ENCODE results near the gene AUTS2. TPM values are rescaled to one million over a fixed set of nuclear protein-coding genes. Genes with fewer than 3 reads are reported as not detected.

The AUTS2 gene
- total RNA-seq, 1 experiment from 2014 or later = 256 TPM

DNA sequence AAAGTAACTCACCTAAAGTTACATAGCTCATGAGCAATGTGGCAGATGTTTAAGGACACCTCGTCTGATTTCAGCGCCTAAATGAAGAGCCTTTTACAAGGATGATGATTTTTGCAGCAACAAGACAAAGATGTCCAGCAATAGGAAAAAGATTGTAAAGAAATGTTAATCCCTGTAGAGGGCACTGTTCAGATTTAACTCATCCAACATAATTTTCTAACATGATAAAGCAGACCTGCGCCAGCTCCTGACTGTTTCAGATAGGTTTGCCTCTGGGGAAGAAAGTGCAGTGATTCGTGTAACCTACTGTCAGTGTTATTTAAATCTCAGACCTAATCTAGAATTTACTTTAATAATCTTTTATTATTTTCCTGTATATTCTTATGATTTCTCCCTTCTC lies 595.2 kb downstream of the AUTS2 start:
- H3K4me3 Mint-ChIP-seq = no peak overlapping the region
- Histone ChIP-seq H3K9ac (ENCODE audit: extremely low read depth, insufficient read length, low read length) (no peak overlapping the region), H3K4me2 (ENCODE audit: insufficient read depth, insufficient read length, low read length) (no peak overlapping the region), H2BK20ac (ENCODE audit: low read depth, low read length, poor library complexity, severe bottlenecking) (no peak overlapping the region), H4K20me1 (ENCODE audit: control insufficient read depth, insufficient read depth, insufficient read length) (no peaks in the 10 kb centered on the region), H3K4me1 (ENCODE audit: insufficient read depth, low read length) (no peaks in the 10 kb centered on the region), H3K79me2 (ENCODE audit: insufficient read depth, low read length) (no peaks in the 10 kb centered on the region), H2BK12ac (ENCODE audit: insufficient read length, low read depth, low read length) (no peak overlapping the region), H3K27ac (ENCODE audit: insufficient read length, low read depth, low read length) (no peak overlapping the region), H2BK5ac (ENCODE audit: insufficient read length, low read length) (no peak overlapping the region), H3T11ph (ENCODE audit: low read length) (no peak overlapping the region), H2BK120ac (ENCODE audit: low read depth, low read length, poor library complexity, severe bottlenecking) (no peak overlapping the region), H2AFZ (ENCODE audit: low read length) (no peak overlapping the region), H3K23ac (ENCODE audit: insufficient read length, low read depth, low read length) (no peak overlapping the region), H3K79me1 (ENCODE audit: insufficient read depth, low read depth, low read length, poor library complexity, severe bottlenecking) (no peaks in the 10 kb centered on the region), H3K23me2 (ENCODE audit: insufficient read length, low read depth, low read length, poor library complexity, severe bottlenecking) (no peaks in the 10 kb centered on the region), H4K8ac (replicated peaks; ENCODE audit: insufficient read length, low read depth, low read length) (no peak overlapping the region), H3K56ac (ENCODE audit: insufficient read length, low read depth, low read length) (no peak overlapping the region), H4K91ac (ENCODE audit: insufficient read length, low read depth, low read length) (no peak overlapping the region), H3K4ac (ENCODE audit: low read depth, low read length) (no peak overlapping the region), H3K18ac (ENCODE audit: insufficient read length, low read depth, low read length) (no peak overlapping the region), H2BK15ac (ENCODE audit: low read depth, low read length) (no peak overlapping the region), H3K9me3 (ENCODE audit: control insufficient read depth, low read depth, low read length) (no peaks in the 10 kb centered on the region), H4K5ac (ENCODE audit: insufficient read length, low read depth, low read length) (no peak overlapping the region), H2AK5ac (ENCODE audit: insufficient read length, low read length) (no peak overlapping the region), H3K27me3 (ENCODE audit: insufficient read depth, low read length) (no peaks in the 10 kb centered on the region), H3K14ac (ENCODE audit: insufficient read depth, low read length) (no peak overlapping the region)
- no peaks in the 10 kb centered on the region; the same call in 1 of the 2 replicates for H3K27me3 Mint-ChIP-seq (ENCODE audit: low read depth)
- H3K4me1 Mint-ChIP-seq = peaks cover 8% of the 10 kb centered on the region in 2 experiments; a peak in 3 of 4 replicates
- peaks cover 5 to 13% of the 10 kb centered on the region in 2 experiments; a peak in 4 of 5 replicates for H3K9me3 Mint-ChIP-seq
- TF ChIP-seq, protein P1, sequence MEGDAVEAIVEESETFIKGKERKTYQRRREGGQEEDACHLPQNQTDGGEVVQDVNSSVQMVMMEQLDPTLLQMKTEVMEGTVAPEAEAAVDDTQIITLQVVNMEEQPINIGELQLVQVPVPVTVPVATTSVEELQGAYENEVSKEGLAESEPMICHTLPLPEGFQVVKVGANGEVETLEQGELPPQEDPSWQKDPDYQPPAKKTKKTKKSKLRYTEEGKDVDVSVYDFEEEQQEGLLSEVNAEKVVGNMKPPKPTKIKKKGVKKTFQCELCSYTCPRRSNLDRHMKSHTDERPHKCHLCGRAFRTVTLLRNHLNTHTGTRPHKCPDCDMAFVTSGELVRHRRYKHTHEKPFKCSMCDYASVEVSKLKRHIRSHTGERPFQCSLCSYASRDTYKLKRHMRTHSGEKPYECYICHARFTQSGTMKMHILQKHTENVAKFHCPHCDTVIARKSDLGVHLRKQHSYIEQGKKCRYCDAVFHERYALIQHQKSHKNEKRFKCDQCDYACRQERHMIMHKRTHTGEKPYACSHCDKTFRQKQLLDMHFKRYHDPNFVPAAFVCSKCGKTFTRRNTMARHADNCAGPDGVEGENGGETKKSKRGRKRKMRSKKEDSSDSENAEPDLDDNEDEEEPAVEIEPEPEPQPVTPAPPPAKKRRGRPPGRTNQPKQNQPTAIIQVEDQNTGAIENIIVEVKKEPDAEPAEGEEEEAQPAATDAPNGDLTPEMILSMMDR (conservative IDR thresholded peaks at IDR 0.05) = no peak; the same call in 1 of the 3 replicates
- DNase-seq = no peak
- H3K27ac Mint-ChIP-seq = no peak overlapping the region
- no CpG with 5 or more reads among the region's 4 CpGs for WGBS (ENCODE audit: extremely low coverage, insufficient read length, low lambda C conversion rate)
- H3K36me3 Mint-ChIP-seq (ENCODE audit: insufficient read depth in 1 of 3, low read depth in 3 of 3) = peaks cover 0 to 3% (median 0%) of the 10 kb centered on the region in 3 experiments; a peak in 2 of 7 replicates

Data from H9 (cell line).